ENCODE data around the gene CXADR. TPM values are rescaled to one million over a fixed set of nuclear protein-coding genes. Genes with fewer than 3 reads are reported as not detected.

The CXADR gene
- total RNA-seq, 2 experiments from 2014 or later, result 0.56 to 0.92 TPM

DNA sequence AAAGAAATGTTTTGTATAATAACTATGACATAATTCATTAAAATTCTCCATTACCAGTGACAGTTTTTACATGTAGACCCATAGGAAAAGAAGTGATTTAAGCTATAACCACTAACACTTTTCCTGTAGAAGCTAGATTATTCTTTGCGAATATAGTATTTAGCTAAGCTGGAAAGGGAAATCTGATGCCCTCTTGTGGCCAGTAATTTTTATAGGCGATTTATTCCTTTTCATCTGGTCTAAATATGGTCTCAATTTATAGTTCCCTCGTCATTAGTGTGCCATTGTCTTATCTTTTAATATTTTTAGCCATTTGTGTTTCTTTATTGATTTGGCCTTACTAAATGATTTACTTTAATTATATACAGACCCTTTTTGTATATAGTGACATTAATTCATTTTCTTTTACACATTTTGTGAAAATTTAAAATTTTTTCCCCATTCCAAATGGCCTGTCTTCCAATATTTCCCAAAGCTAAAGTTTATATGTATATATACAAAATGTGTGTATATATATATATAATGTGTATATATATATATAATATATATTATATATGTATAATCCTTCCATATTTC lies 73.1 kb downstream of the CXADR start:
- Mint-ChIP-seq H3K36me3 (peaks cover 2% of the 10 kb centered on the region), H3K27me3 (no peaks in the 10 kb centered on the region), H3K9me3 (no peaks in the 10 kb centered on the region), H3K27ac (no peak overlapping the region), H3K4me3 (no peak overlapping the region), H3K4me1 (no peaks in the 10 kb centered on the region)
- no peak for DNase-seq

DNA sequence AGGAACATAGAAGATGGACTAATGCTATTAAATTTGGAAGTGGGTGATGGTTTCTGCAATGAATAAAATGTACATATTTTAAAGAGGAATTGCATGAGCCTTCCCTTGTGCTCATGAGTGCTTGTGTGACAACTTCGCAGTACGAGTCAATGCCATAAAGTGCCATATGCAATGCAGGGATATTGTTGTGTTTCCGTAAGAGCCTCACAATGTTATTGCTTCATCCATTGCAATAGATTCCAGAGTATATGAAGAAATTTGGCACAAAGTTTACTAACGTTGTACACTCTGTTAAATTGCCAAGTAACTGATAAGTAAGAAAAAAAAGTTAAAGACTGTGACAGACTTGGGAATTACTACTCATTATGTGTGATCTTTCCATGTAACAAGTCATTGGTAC lies 77.6 kb downstream of the CXADR start:
- Mint-ChIP-seq H3K27me3 (no peaks in the 10 kb centered on the region), H3K4me3 (no peak overlapping the region), H3K36me3 (peaks cover 18% of the 10 kb centered on the region), H3K4me1 (no peaks in the 10 kb centered on the region), H3K27ac (no peak overlapping the region), H3K9me3 (no peaks in the 10 kb centered on the region)
- no peak for DNase-seq

DNA sequence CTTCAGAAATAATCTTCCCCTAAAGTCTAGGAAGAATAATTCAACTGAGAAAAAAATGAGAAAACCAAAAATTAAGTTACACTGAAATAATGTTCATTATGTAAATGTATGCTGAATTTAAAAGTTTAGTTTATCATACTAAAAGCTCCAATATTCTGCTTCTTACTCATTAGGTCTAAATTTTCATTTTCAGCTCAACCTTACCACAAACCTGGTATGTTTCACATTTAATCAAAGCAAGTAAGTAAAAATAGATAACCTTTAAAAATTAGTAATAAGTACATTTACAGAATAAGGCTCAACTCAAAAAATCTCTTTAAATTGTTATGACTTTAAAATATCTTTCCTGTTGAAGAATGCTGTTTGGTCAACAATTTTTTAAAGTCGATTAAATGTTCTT lies 84.8 kb downstream of the CXADR start:
- peaks cover 4% of the 10 kb centered on the region for H3K4me1 Mint-ChIP-seq
- H3K36me3 Mint-ChIP-seq, result peaks cover 42% of the 10 kb centered on the region
- H3K27ac Mint-ChIP-seq, result no peak overlapping the region
- H3K27me3 Mint-ChIP-seq, result no peaks in the 10 kb centered on the region
- no peaks in the 10 kb centered on the region for H3K9me3 Mint-ChIP-seq
- no peak for DNase-seq
- no peak overlapping the region for H3K4me3 Mint-ChIP-seq

DNA sequence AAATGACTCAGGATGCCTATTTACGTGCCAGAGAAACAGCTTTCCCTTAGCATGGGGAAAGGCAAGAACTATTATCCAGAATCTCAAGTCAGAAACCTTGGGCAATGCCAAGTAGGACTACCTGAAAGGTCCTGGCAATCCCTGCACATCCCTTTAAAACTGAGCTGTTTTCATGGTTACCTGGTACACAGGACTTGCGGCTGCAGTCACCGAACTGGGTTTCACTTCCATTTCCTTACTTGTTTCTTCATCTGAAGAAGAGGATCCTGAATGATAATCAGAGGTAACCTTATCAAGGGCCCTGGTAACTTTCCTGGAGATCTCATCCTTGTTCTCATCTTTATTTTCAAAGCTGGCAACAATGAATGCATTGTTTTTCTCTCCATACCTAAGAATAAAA lies 85.6 kb downstream of the CXADR start:
- Mint-ChIP-seq H3K4me3 (no peak overlapping the region), H3K36me3 (peaks cover 45% of the 10 kb centered on the region), H3K9me3 (no peaks in the 10 kb centered on the region), H3K4me1 (peaks cover 12% of the 10 kb centered on the region), H3K27me3 (no peaks in the 10 kb centered on the region), H3K27ac (no peak overlapping the region)
- DNase-seq, result no peak

DNA sequence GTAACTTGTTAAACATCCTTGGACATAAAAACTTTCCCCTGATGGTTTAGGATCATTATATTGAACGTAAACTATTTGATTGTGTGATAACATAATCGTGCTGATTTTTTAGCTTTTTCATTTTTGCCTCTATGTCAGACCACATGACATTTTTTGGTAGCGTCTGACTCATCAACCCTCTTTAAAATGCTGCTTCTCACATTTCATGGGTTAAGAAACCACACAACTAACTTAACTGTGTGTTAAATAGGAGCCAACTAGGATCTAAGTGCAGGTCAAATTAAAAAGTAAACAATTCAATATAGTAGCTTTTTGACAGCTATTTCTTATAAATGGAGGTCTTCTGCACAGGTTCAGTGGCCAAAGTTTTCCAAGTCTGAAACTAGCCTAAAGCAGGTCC lies 90.0 kb downstream of the CXADR start:
- Mint-ChIP-seq H3K36me3 (peaks cover 46% of the 10 kb centered on the region), H3K9me3 (no peaks in the 10 kb centered on the region), H3K4me1 (peaks cover 16% of the 10 kb centered on the region)

DNA sequence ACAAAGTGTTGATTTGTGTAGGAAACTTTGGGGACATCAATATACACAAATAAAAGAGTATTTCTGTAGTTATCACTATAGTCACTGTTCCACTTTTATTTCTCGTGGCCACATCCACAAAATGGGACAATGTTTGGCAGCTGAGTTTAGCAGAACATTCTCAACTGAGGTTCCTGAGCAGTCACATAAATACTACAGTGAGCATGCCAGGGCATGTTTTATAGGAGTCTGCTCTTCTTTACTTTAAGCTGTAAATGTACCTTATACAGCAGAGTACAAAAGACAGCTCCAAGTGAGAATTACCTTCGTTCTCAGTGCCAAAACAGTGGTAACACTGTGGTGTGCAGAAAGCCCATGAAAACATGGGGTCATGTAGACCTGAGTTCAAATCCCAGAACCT lies 94.8 kb downstream of the CXADR start:
- H3K27ac Mint-ChIP-seq, result no peak overlapping the region
- no peaks in the 10 kb centered on the region for H3K27me3 Mint-ChIP-seq
- no peak overlapping the region for H3K4me3 Mint-ChIP-seq
- DNase-seq, result no peak
- peaks cover 61% of the 10 kb centered on the region for H3K36me3 Mint-ChIP-seq
- H3K4me1 Mint-ChIP-seq, result peaks cover 30% of the 10 kb centered on the region
- H3K9me3 Mint-ChIP-seq, result no peaks in the 10 kb centered on the region

More for the DNA sequence above, 90.0 kb downstream of the CXADR start:
- H3K27me3 Mint-ChIP-seq, result no peaks in the 10 kb centered on the region
- H3K4me3 Mint-ChIP-seq, result no peak overlapping the region
- DNase-seq, result no peak
- no peak overlapping the region for H3K27ac Mint-ChIP-seq

DNA sequence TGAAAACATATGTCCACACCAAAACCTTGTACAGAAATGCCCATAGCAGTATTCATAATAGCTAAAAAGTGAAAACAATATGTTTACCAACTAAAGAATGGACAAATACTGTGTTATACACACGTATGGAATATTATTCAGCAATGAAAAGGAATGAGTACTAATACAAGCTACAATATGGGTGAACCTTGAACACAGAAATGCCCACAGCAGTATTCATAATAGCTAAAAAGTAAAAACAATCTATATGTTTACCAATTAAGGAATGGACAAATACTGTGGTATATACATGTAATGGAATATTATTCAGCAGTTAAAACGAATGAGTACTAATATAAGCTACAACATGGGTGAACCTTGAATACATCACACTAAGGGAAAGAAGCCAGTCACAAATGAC lies 96.8 kb downstream of the CXADR start:
- no peak overlapping the region for H3K27ac Mint-ChIP-seq
- no peak for DNase-seq
- peaks cover 23% of the 10 kb centered on the region for H3K4me1 Mint-ChIP-seq
- no peaks in the 10 kb centered on the region for H3K27me3 Mint-ChIP-seq
- H3K4me3 Mint-ChIP-seq, result no peak overlapping the region
- H3K36me3 Mint-ChIP-seq, result peaks cover 42% of the 10 kb centered on the region
- no peaks in the 10 kb centered on the region for H3K9me3 Mint-ChIP-seq

DNA sequence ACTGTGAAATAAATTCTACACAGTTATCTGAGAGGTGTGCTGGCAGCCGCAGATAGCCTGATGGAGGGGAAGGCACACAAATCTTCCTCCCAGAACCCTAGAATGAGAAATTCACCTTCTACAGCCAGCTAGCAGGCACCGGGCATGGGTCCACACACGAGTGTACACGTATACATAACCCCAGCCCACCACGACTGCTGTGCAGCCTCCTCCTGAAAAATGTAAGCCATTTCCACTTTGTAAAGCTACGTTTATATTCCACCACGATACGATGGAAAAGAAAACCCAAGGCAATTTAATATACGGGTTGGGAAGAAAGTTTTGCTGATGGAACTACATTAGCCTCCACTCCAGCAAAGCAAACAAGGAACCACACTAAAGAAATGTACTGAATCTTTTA lies 98.1 kb downstream of the CXADR start:
- Mint-ChIP-seq H3K27ac (peak overlapping the region; percentile 94), H3K9me3 (no peaks in the 10 kb centered on the region), H3K36me3 (peaks cover 38% of the 10 kb centered on the region), H3K27me3 (no peaks in the 10 kb centered on the region), H3K4me3 (peak overlapping the region; percentile 96), H3K4me1 (peaks cover 26% of the 10 kb centered on the region)
- DNase-seq, result no peak

DNA sequence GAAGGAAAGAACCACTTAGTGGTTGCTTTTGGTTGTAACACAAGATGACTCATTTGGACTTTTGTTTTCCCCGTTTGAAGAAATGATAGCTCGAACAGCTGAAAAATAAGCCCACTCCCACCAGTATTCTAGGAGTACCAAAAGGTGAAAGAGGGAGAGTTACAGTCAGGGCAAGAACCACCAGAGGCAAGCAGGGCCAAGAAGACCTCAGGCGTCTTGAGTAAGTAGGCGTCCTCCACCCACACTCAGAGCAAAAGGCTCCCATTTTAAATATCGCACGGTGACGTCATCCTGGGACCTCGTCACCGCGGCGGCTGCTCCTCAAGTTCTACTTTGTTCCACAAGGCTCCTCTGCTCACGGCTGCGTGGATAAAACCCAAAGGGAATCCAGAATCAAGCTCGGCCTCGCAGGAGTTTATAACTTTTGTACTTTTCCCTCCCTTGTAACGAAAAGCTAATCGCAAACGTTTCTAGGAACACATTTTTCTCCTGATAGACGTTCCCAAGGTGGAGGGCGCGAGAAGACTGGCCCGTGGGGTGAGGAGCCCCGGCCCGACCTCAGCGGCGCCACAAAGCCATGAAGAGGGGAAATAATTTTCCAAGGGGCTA lies 98.7 kb downstream of the CXADR start:
- DNase-seq, result peak; percentile 79
- Mint-ChIP-seq H3K36me3 (peaks cover 38% of the 10 kb centered on the region), H3K4me1 (peaks cover 29% of the 10 kb centered on the region), H3K4me3 (peak overlapping the region; percentile 96), H3K9me3 (no peaks in the 10 kb centered on the region), H3K27me3 (no peaks in the 10 kb centered on the region), H3K27ac (peak overlapping the region; percentile 94)

DNA sequence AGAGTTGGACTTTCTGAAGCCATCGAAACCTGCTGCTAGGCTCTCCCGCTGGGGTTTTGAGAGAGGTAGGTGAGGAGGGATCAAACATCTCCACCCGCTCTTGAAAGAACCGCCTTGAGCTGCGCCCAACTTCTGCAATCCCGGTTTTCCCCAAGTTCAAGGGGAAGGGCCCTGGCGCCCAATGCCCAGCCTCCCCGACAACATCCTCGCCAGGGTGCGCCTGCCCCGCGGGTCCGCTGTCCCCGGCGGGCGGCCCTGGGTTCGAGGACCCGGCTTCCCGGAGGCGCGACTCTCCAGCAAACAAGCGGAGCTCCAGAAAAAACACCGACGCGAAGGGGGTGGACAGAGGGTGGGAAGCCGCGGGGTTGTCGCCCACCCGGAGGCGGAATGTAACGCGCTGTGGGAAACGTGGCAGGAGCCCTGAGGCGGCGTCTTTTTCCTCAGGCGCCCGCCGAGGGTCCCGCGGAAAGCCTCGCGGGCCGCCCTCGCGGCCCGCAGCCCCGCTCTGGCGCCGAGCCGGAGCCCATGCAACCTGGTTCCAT lies 99.3 kb downstream of the CXADR start:
- peak; percentile 24 for DNase-seq
- H3K27me3 Mint-ChIP-seq, result peaks cover 3% of the 10 kb centered on the region

DNA sequence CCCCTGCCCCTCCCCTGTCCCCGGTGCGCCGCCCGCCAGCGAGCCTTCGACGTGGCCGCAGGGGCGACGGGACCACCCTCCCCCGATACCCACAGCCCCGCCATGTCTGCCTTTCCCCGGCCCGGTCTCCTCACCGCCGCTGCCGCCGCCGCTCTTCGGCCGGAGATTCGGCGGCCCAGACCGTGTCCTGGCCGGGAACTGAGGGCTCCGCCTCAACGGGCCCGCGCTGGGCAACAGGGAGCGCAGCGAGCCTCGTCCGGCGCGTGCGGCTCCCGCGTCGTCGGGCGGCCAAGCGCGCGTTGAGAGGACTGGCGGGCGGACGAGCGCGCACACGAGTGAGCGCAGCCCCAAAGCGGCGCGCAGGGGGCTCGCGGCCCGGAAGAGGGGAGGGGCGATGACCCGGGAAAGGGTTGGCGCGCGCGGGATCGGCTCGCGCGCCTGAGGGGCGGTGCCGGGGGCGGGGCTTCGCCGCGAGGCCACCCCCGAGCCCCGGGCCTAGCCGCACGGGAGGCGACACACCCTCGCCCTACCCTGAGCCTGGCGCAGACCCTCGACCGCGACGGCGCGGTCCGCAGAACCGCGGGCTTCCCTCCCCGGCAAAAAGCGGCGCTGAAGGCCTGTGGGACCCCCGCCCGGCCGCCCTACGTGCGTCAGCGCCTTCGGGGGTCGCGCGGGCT lies 99.9 kb downstream of the CXADR start, which contains the start of gene BTG3:
TSS of gene BTG3 (minus strand) at position 337 of the 677 bp plus-strand sequence. CDS start 3,757 bp downstream, outside the sequence.
- Mint-ChIP-seq H3K36me3 (peaks cover 35% of the 10 kb centered on the region), H3K4me3 (peak within 1 kb of the TSS; percentile 96), H3K9me3 (no peaks in the 10 kb centered on the region), H3K4me1 (peaks cover 34% of the 10 kb centered on the region), H3K27me3 (peaks cover 3% of the 10 kb centered on the region), H3K27ac (peak within 1 kb of the TSS; percentile 94)
- DNase-seq, result peak; percentile 88

More for the DNA sequence above, 99.3 kb downstream of the CXADR start:
- Mint-ChIP-seq H3K36me3 (peaks cover 36% of the 10 kb centered on the region), H3K9me3 (no peaks in the 10 kb centered on the region), H3K4me3 (peak overlapping the region; percentile 96), H3K4me1 (peaks cover 34% of the 10 kb centered on the region), H3K27ac (peak overlapping the region; percentile 94)

DNA sequence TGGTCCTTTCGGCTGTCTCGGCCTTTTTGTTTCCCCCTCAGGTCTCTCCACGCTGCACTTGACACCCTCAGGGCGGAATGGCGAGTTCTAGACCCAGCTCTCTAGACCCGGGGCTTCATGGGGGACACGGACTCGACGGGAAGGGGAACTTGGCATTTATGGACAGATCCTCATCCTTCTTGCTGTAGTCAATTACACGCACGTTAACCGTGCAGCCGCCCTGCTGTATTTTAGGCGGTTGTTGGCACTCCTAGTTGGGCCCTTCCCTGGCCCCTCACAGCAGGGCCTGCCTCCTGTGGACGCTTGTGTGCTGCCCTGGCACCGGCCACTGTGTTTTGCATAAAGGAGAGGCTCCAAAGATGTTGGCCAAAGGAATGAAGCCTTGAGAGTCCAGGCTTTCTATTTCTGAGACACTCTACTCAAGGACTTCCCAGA lies 100.4 kb downstream of the CXADR start:
- Mint-ChIP-seq H3K27me3 (peaks cover 3% of the 10 kb centered on the region), H3K36me3 (peaks cover 30% of the 10 kb centered on the region), H3K4me3 (peak overlapping the region; percentile 70), H3K4me1 (peaks cover 33% of the 10 kb centered on the region), H3K9me3 (no peaks in the 10 kb centered on the region), H3K27ac (no peak overlapping the region)
- DNase-seq, result no peak

DNA sequence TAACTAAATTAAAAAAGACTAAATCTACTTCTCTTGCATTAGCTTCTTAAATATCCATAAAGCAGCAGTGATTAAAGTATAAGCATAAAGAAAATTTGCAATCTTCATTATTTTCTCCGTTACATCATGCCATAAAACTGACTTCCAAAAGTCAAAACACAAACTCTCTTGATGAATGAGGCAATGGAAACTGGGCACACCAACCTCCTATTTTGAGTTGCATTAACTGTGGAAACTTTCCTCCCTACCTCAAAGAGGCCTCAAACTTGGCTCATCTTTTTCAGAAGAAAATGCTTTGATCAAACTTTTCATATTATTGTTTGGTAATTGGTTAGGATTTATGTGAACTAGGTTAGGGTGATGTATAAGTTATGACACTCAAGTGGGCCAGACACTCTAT lies 104.0 kb downstream of the CXADR start:
- peaks cover 16% of the 10 kb centered on the region for H3K4me1 Mint-ChIP-seq
- peaks cover 3% of the 10 kb centered on the region for H3K27me3 Mint-ChIP-seq
- DNase-seq, result no peak
- H3K9me3 Mint-ChIP-seq, result no peaks in the 10 kb centered on the region
- no peak overlapping the region for H3K27ac Mint-ChIP-seq
- no peaks in the 10 kb centered on the region for H3K36me3 Mint-ChIP-seq
- H3K4me3 Mint-ChIP-seq, result no peak overlapping the region

DNA sequence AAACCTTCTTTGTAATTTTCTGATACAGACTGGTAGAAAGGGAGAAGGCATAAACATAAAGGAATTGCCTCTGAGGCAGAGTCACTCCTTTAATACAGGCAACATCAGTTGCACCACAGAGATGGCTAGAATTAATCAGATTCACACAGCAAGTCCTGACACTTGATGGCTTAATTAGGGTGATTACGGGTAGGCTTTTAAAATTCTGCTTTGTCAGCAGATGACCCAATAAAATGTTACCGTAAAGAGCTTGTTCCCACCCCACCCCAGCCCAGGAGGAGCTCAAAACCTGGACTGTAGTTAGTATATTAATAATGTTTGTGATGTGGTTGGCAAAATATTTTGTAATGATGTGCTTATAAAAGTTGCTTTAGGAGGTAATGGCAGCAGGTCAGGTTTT lies 109.2 kb downstream of the CXADR start:
- Mint-ChIP-seq H3K9me3 (no peaks in the 10 kb centered on the region), H3K27me3 (peaks cover 11% of the 10 kb centered on the region), H3K27ac (no peak overlapping the region), H3K36me3 (no peaks in the 10 kb centered on the region), H3K4me1 (peaks cover under 1% of the 10 kb centered on the region), H3K4me3 (no peak overlapping the region)
- DNase-seq, result no peak

DNA sequence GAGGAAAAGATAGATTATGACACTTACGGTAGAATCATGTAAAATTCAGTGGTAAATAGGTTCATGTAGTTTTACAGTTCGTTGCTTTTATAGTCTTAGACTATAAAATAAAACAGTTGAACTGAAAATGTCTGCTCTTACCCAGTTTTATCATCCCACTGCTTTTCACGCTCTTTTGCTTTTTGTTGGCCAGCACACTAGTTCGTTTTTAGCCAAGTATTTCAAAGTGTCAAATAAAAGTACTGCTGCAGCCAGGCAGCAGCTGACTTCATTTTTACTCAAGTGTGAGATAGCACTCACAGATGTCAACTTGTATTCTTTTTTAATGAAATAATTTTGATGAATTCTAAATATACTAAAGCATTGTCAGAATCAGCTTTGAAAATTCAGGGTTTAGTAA lies 118.4 kb downstream of the CXADR start:
- no peak for DNase-seq
- H3K27me3 Mint-ChIP-seq, result peaks cover 5% of the 10 kb centered on the region
- H3K27ac Mint-ChIP-seq, result no peak overlapping the region
- no peak overlapping the region for H3K4me3 Mint-ChIP-seq
- H3K4me1 Mint-ChIP-seq, result no peaks in the 10 kb centered on the region
- H3K36me3 Mint-ChIP-seq, result no peaks in the 10 kb centered on the region
- H3K9me3 Mint-ChIP-seq, result no peaks in the 10 kb centered on the region

All from activated naive CD8-positive, alpha-beta T cell treated with anti-CD3 and anti-CD28 coated beads for 36 hours (primary cell).